GM12892 (cell line): ENCODE results near the gene RIPK4.

ENCODE experiments used
- POLR2A ChIP-seq: IDR thresholded peaks from 2 replicates; pipeline ENCODE4 v1.6.1; 2011; ENCODE audit warnings: low read depth, low read length, control low read depth
- POLR2AphosphoS5 ChIP-seq: IDR thresholded peaks from 2 replicates; pipeline ENCODE4 v1.6.1; 2011; ENCODE audit warnings: low read depth, low read length, control low read depth

DNA sequence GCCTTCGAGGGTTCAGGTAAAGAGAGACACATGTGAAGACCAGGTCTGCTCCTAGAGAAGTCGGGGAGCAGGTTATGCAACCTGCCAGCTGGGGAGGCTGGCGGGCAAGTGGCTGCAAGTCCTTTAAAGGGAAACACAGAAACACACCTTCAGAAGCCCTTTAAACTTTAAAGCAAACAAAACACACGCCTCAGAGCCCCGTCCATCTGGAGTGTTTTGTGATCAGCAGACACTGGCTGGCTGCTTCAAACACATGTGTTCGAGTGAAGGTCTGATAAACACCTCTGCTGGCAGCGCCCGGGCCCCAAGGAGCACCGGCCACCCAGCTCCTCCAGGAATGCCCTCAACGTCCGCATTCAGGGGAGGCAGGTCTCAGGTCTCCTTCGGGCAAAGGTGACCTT, 15.2 kb downstream of the RIPK4 start:
- TF ChIP-seq POLR2A (no peak), POLR2AphosphoS5 (no peak)
